NCI-H1436 treated with DMSO at 0.1 percent for 48 hours (cell line): ENCODE results near the gene ELL2.
"Not testable (repeated sequence)": the region's sequence is repeated elsewhere in the genome, so short reads cannot be mapped to it uniquely, and the experiment has no call there.

Experiments used
- DNase-seq: peaks from one replicate; lab custom pipeline; 2025; lab: John Stamatoyannopoulos, UW

Gene ELL2

GRCh38 chr5:95859661-95860060, 102.0 kb downstream of the ELL2 start:
- DNase-seq, result no peak

- DNase-seq, result peak; percentile 72
Measured at GRCh38 chr5:95858661-95859595, 102.7 kb downstream of the ELL2 start.

GRCh38 chr5:95858023-95858461, 103.6 kb downstream of the ELL2 start:
- DNase-seq, result no peak

DNA sequence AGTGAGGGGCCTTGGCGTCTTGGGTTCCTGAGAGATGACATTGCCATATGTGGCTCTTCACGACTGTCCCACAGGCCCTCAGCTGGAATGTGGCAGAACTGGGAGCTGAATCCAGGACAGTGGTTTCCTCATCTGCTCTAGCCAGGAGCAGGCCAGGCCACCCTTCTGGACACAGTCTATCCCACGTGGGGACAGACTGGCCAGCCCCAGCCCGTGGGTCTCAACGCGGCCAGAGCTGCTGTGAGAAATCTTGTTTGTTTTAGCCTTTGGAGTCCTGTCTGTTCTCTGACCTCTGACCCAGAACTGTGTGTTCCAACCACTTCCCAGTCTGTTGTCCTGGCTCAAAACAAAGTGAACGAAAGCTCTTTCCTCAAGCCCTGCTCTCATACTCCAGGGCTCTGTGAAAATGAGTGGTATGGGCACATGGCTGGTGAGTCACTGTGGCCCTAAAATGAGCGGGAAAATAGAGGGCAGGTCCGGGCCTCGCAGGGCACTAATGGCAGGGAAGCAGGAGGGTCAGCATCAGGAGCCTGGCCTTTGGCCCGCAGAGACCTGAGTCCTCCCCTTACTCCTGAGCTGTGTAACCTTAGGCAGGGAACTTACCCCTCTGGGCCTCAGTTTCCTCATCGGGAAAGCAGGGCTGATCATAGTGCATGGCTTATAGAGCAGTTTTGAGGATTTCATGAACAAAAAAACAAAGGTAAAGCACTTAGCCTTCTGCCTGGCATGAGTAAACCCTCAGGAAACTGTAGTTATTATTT, 104.3 kb downstream of the ELL2 start:
- no peak for DNase-seq

DNA sequence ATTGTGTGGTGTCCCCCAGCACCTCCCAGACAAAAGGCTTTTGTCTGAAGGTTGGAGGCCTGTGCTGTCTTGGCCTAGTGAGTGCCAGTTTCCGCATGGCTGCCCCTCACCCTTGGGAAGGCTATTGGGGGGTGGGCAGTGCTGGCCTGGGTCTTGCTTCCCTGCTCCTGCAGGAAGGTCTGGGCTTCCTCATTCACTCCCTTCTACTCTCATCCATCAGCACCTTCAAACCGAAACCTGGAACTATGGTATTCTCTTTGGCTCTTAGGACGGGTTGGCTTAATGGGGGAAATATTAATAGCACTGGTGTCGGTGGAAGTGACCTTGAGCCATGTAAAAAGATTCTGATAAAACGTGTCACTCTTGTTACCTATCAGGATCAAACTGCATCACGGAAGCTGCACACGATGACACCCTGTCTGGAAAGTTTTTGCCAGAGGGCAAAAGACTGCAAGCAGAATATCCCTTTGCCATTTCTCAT, 105.1 kb downstream of the ELL2 start:
- no peak for DNase-seq

DNA sequence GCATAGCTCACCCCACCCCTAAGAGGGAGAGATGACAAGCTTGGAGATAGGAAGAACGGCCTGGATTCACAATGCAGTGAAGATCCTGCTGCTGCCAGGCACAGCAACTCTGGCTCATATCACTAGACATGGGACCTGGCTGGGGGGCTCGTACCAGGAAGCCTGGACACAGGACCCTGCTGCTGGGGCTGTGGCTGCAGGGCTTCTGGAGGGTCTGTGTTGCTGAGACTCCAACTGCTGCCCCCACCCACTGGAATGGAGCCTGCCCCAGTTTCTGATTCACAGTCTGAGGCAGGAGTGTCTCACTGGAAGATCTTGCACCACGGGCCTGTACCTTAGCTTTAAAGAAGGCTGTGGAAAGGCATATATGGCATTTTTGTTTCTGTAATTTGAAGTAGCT, 108.2 kb downstream of the ELL2 start:
- no peak for DNase-seq

GRCh38 chr5:95852567-95852966, 109.1 kb downstream of the ELL2 start:
- no peak for DNase-seq

GRCh38 chr5:95851141-95851540, 110.5 kb downstream of the ELL2 start:
- not testable (repeated sequence) for DNase-seq

DNA sequence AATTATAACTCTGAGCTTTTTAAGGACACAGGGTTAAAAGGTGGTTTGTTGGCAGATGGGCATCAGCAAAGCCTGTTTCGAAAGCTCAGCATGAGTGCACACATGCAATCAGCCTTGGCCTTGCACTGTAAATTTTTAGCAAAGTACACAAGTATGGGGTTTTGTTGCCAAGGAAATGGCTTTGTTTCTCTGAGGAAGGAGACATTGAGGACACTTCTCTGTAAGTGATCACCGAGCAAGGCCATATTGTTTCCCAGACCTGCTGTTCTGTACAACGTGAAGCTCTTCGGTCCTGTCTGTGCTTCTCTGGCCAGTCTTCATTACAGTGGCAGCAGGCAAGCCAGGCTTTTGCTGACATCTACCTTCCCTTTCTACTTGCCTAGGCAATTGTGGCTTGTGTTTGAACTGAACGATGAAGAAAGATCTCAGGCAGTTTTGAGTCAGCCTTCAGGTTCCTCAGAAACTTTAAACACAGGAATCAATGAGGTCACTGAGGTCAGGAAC, 111.2 kb downstream of the ELL2 start:
- DNase-seq, result no peak

DNA sequence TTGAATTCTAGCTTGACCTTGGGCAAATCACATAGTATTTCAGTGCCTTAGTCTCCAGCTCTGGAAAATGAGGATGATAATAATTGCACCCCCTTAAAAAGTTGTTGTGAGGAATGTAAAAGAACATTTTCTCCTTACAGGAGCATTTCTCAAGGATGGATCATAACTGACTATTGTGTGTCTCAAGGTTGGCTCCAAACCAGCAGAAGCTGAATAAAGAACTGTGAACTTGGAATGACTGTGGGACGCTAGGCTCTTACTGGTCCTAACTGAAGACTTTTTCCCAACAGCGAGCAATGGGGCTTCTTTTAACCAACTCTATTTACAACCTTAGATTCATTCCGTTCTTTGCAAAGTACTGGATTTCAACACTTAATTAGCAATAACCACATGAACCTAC, 113.0 kb downstream of the ELL2 start:
- DNase-seq, result no peak

GRCh38 chr5:95847261-95847592, 114.4 kb downstream of the ELL2 start:
- no peak for DNase-seq

- DNase-seq, result peak; percentile 14
Measured at GRCh38 chr5:95846554-95847260, 114.9 kb downstream of the ELL2 start.

- no peak for DNase-seq
Measured at GRCh38 chr5:95845391-95845790, 116.3 kb downstream of the ELL2 start.

DNA sequence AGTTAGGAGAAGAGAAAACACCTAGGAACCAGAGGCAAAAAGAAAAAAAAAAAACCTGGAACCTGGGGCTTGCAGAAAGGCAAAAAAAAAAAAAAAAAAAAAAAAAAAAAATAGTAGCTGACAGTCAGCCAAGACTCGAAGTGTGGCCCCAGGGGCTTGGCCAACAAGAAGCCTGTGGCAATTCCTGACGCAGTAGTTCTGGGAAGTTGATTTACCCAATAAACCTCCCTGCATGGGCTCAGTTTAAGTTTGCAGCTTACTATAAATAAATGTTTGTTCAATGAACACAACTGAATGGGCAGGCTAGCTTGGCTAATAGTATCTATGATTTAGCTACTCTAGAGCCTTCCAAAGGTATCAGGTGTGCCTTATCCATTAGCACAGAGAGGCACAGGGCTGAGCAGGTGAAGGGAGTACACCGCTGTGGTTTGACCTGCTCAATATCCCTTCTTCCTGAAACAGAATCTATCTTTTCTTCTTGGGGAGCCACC, 117.9 kb downstream of the ELL2 start:
- DNase-seq, result no peak

- DNase-seq, result no peak
Measured at GRCh38 chr5:95842854-95843544, 118.7 kb downstream of the ELL2 start.

DNA sequence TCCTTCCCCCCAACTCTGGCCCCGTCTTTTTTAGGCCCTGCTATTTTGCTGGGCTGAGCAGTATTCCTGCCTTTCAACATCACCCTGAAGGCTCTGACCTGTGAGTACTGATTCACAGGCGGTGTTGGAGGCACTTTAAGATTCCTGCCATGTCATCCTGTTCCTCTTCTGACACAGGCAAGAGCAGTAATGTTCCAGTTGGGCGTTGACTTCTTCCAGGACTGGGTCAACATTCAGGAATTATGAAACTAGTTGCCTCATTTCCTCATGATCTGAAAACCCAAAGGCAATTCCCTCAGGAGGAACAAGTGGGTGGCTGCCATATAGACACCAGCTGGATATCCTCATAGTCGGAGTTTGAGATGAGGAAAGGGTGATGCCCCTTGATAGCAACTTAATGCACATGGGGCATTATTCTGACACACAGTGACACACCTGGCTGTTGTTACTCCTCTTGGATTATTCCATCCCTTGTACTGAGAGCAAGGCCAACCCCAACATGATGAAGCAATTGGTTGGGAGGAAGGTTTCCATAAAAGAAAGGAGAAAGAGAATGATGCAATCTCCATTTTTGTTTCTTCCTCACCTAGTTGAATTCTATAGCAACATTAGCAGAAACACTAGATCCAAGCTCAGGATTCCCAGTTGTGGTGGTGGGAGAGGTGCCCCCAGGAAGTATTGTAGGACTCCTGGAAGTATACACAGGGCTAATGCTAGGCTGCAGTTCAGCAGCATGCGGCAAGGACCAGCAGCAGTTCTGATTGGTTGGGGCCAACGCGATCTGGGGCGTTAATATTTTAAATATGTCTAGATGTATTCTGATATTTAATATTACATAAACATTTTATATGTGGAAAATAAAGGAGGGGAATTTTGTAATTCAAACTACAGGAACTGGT, 119.5 kb downstream of the ELL2 start:
- DNase-seq, result no peak

GRCh38 chr5:95840956-95841705, 120.5 kb downstream of the ELL2 start:
- DNase-seq, result no peak

- no peak for DNase-seq
Measured at GRCh38 chr5:95839658-95840057, 122.0 kb downstream of the ELL2 start.

DNA sequence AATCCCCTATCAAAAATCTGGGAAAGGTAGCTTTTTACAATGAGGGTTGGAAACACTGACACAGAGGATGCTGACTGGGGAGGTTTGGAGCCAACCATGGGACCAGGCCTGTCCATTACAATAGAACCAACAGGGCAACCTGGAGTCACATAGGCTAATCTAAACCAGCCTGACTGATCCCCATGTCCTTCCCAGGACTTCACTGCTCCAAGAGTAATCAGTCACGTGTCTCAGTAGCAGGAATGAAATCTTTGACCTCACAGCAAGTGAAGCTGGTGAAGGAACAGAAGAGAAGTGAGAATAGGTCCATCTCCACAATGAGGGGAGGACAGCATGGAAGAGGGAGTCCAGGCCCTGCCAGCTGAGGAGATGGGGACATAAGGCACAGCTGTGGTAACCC, 123.1 kb downstream of the ELL2 start:
- no peak for DNase-seq
